Measurements from ENCODE around the gene KCTD7.
"Not testable (repeated sequence)": the region's sequence is repeated elsewhere in the genome, so short reads cannot be mapped to it uniquely, and the experiment has no call there.

DNA sequence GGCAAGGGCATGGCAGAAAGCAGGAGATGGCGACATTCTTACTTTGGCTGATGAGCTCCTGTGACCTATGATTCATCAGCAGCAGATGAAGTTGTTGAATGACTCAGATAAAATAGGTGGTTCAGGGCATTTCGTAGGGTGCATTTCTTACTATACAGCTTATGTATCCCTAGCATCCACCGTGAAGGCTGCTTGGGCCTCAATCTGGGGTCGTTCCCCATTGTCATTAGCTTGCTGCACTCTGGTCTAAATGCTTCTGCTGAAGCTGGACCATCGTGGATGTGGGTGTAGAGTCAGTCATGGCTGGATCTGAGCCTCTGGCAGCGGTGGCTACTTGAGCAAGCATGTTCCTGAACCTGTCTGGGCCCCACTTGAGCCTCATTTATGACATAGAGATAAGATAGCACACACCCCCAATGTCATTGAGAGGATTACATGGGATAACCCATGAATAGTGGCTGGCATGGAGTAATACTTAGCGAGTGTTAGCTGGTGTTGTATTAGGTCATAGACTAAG lies 44.5 kb downstream of the KCTD7 start:
- TF ChIP-seq TCF7L2 (IDR thresholded peaks at IDR 0.05; ENCODE audit: low read depth, low read length); POLR2AphosphoS5 (IDR thresholded peaks at IDR 0.05; ENCODE audit: low read depth, low read length); SIN3A (IDR thresholded peaks at IDR 0.05; ENCODE audit: borderline replicate concordance, insufficient read depth, low read depth, low read length): not testable (repeated sequence)
- TF ChIP-seq, protein P1, sequence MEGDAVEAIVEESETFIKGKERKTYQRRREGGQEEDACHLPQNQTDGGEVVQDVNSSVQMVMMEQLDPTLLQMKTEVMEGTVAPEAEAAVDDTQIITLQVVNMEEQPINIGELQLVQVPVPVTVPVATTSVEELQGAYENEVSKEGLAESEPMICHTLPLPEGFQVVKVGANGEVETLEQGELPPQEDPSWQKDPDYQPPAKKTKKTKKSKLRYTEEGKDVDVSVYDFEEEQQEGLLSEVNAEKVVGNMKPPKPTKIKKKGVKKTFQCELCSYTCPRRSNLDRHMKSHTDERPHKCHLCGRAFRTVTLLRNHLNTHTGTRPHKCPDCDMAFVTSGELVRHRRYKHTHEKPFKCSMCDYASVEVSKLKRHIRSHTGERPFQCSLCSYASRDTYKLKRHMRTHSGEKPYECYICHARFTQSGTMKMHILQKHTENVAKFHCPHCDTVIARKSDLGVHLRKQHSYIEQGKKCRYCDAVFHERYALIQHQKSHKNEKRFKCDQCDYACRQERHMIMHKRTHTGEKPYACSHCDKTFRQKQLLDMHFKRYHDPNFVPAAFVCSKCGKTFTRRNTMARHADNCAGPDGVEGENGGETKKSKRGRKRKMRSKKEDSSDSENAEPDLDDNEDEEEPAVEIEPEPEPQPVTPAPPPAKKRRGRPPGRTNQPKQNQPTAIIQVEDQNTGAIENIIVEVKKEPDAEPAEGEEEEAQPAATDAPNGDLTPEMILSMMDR (IDR thresholded peaks at IDR 0.05), result not testable (repeated sequence)

Data from Panc1 (cell line).